ENCODE results near the gene KIAA1217. TPM values are rescaled to one million over a fixed set of nuclear protein-coding genes. Genes with fewer than 3 reads are reported as not detected.

Gene KIAA1217
- polyA plus RNA-seq (2014; cell fraction: cytosol; rRNA removed) = not detected in 2 replicates
- polyA plus RNA-seq (2014; cell fraction: nucleus; rRNA removed) = not detected in 2 replicates

GRCh38 chr10:24208661-24209431 lies at the start of gene KIAA1217:
Gene KIAA1217, plus strand, starts transcription at chr10:24209138. Its CDS starts 56 bp downstream, at chr10:24209194.
- no peak for DNase-seq (ENCODE audit: low spot score)

- no peak for DNase-seq (ENCODE audit: low spot score)
Observed at GRCh38 chr10:24162206-24162985, 46.5 kb upstream of the KIAA1217 start.

- DNase-seq (ENCODE audit: low spot score) = no peak
Observed at GRCh38 chr10:24163485-24163884, 45.5 kb upstream of the KIAA1217 start.

- DNase-seq (ENCODE audit: low spot score) = no peak
Observed at GRCh38 chr10:24168258-24169170, 40.4 kb upstream of the KIAA1217 start.

- no peak for DNase-seq (ENCODE audit: low spot score)
Observed at GRCh38 chr10:24170199-24170598, 38.7 kb upstream of the KIAA1217 start.

GRCh38 chr10:24172909-24173308 lies 36.0 kb upstream of the KIAA1217 start:
- DNase-seq (ENCODE audit: low spot score) = no peak

GRCh38 chr10:24174014-24174413 lies 34.9 kb upstream of the KIAA1217 start:
- DNase-seq (ENCODE audit: low spot score) = no peak

- DNase-seq (ENCODE audit: low spot score) = no peak
Observed at GRCh38 chr10:24176658-24177057, 32.3 kb upstream of the KIAA1217 start.

- no peak for DNase-seq (ENCODE audit: low spot score)
Observed at GRCh38 chr10:24177636-24178035, 31.3 kb upstream of the KIAA1217 start.

GRCh38 chr10:24180891-24181290 lies 28.0 kb upstream of the KIAA1217 start:
- no peak for DNase-seq (ENCODE audit: low spot score)

GRCh38 chr10:24184455-24184854 lies 24.5 kb upstream of the KIAA1217 start:
- DNase-seq (ENCODE audit: low spot score) = no peak

- no peak for DNase-seq (ENCODE audit: low spot score)
Observed at GRCh38 chr10:24193330-24193729, 15.6 kb upstream of the KIAA1217 start.

GRCh38 chr10:24197263-24197662 lies 11.7 kb upstream of the KIAA1217 start:
- no peak for DNase-seq (ENCODE audit: low spot score)

GRCh38 chr10:24201503-24202180 lies 7.3 kb upstream of the KIAA1217 start:
- no peak for DNase-seq (ENCODE audit: low spot score)

- no peak for DNase-seq (ENCODE audit: low spot score)
Observed at GRCh38 chr10:24202181-24202570, 6.8 kb upstream of the KIAA1217 start.

GRCh38 chr10:24205821-24206220 lies 3.1 kb upstream of the KIAA1217 start:
- no peak for DNase-seq (ENCODE audit: low spot score)

GRCh38 chr10:24206334-24206733 lies 2.6 kb upstream of the KIAA1217 start:
- no peak for DNase-seq (ENCODE audit: low spot score)

GRCh38 chr10:24206926-24207325 lies 2.0 kb upstream of the KIAA1217 start:
- DNase-seq (ENCODE audit: low spot score) = no peak

GRCh38 chr10:24207341-24207740 lies 1.6 kb upstream of the KIAA1217 start:
- no peak for DNase-seq (ENCODE audit: low spot score)

- no peak for DNase-seq (ENCODE audit: low spot score)
Observed at GRCh38 chr10:24207781-24208611, 942 bp upstream of the KIAA1217 start.
